Adipocyte (in vitro differentiated cells): Measurements from ENCODE around the gene MUL1.
A peak's percentile ranks its signal among the peaks of the same experiment; 100 is the strongest.

Source experiments
- DNase-seq: peaks from one replicate; pipeline ENCODE4 v3.0.0-alpha.2; 2015; ENCODE audit warnings: low read depth
- H3K27me3 ChIP-seq: replicated peaks from 2 replicates; pipeline ENCODE4 v1.7.0; 2013; ENCODE audit warnings: mild to moderate bottlenecking, low read length, moderate library complexity; ENCODE audit not compliant: control insufficient read depth, insufficient read depth
- H3K36me3 ChIP-seq: 2 replicates; pipeline ENCODE4 v1.7.0; 2013; ENCODE audit warnings: low read length, mild to moderate bottlenecking, moderate library complexity; ENCODE audit not compliant: control insufficient read depth, insufficient read depth, severe bottlenecking
- H3K4me1 ChIP-seq: 2 replicates; pipeline ENCODE4 v1.7.0; 2013; ENCODE audit warnings: mild to moderate bottlenecking, low read length, moderate library complexity; ENCODE audit not compliant: control insufficient read depth, insufficient read depth
- H3K4me3 ChIP-seq: 2 replicates; pipeline ENCODE4 v1.7.0; 2013; ENCODE audit warnings: mild to moderate bottlenecking, low read length, moderate library complexity
- H3K9ac ChIP-seq: 2 replicates; pipeline ENCODE4 v1.7.0; 2013; ENCODE audit warnings: mild to moderate bottlenecking, low read length, moderate library complexity
- H3K9me3 ChIP-seq: 2 replicates; pipeline ENCODE4 v1.7.0; 2013; ENCODE audit warnings: mild to moderate bottlenecking, low read length, moderate library complexity; ENCODE audit not compliant: control insufficient read depth

Gene MUL1

DNA sequence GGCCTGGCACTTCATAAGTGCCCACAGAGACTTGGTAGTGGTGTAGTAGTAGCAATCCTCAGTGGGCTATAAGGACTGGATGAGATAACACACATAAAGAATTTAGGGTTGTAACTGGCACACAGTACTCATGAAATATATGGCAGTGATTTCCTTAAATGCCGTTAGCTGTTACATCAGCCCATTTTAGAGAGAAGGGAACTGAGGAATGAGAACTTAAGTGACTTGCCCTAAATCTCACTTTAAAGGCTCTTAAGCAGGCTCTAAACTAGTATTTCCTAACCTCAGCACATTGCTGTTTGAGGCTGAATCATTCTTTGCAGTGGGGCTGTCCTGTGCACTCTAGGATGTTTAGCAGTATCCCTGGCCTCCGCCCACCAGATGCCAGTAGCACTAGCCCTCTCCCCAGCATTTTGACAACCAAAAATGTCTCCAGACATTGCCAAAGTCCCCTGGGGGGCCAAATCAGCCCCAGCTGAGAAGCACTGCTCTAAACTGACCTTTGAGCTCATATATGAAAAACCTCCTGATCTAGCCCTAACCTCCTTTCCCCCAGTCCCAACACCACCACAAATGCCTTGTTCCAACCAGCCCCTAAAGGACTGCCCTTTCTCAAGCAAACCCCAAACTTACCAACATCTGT lies 33.5 kb downstream of the MUL1 start:
- Histone ChIP-seq H3K9ac (no peak overlapping the region), H3K4me3 (no peak overlapping the region), H3K4me1 (peaks cover 13% of the 10 kb centered on the region), H3K27me3 (peaks cover 11% of the 10 kb centered on the region), H3K9me3 (no peaks in the 10 kb centered on the region), H3K36me3 (no peaks in the 10 kb centered on the region)
- DNase-seq: no peak

DNA sequence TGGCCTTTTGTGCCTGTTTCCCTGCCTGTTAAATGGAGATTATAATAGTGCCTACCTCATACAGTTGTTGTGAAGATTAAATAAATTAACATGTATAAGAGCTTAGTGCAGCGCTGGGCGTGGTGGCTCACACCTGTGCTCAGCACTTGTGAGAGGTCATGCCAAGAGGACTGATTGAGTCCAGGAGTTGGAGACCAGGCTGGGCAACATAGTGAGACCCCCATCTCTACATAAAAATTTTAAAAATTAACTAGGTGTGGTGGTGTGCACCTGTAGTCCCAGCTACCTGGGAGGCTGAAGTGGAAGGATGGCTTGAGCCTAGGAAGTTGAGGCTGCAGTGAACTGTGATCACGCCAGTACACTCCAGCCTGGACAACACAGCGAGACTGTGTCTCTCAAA lies 34.1 kb downstream of the MUL1 start:
- Histone ChIP-seq H3K4me3 (no peak overlapping the region), H3K9ac (no peak overlapping the region), H3K36me3 (no peaks in the 10 kb centered on the region), H3K27me3 (peaks cover 11% of the 10 kb centered on the region), H3K9me3 (no peaks in the 10 kb centered on the region), H3K4me1 (peaks cover 13% of the 10 kb centered on the region)
- DNase-seq: no peak

DNA sequence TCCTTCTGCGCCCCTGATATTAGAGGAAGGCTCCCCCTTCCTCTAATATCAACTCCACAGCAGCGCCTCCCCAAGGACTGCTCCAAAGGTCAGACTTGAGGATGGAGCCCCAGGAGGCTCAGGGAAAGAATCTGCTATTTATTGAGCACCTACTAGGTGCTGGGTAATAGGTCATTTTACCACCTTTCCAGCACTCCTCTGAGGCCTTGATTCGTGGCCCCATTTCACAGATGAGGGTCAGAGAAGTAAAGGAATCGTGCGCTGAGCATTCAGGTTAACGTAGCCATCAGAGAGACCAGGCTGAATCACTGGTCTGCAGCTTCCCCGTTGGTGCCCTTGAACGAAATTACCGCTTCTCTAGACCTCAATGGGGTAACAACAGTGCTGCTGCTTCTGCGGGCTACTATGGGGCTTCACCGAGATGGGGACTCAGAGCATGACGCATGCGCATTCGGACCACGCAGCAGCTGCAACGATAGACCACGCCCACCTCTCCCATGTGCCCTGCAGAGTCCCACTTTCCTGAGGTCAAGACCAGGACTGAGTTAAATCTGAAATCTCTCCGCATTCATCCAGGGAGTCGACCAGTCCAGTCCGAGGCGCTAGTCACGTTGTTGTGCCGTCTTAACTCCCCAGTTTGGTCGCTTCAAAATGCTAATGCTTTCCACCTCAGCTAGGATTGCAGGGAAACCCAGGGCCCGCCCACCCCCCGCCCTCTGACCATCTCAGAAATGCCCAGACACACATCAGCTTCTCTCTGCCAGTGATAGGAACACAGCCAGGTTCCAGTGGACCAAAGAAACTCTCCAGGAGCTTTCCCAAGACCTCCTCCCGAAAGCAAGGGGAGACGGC lies 34.9 kb downstream of the MUL1 start:
- Histone ChIP-seq H3K9ac (no peak overlapping the region), H3K4me1 (peaks cover 13% of the 10 kb centered on the region), H3K36me3 (no peaks in the 10 kb centered on the region), H3K27me3 (peaks cover 11% of the 10 kb centered on the region), H3K9me3 (no peaks in the 10 kb centered on the region), H3K4me3 (no peak overlapping the region)
- DNase-seq: peak; percentile 57

DNA sequence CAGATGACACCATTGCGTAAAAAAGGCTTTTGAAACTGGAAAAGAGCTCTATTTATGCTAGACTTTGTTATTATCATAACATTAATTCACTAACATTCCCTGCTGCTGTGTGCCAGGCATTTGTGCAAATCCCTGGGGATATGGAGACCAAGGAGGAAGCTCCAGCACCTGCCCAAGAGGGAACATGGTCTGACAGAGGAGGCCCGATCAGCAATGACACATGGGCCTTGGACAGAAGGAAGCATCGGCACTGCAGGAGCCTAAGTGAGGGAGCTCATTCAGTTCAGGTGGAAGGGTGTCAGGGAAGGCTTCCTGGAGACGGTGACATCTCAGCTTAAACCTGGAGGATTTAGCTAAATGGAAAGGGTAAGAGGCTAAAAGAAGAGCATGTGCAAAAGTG lies 35.8 kb downstream of the MUL1 start:
- DNase-seq: no peak
- no peak overlapping the region for H3K9ac ChIP-seq
- peaks cover 13% of the 10 kb centered on the region for H3K4me1 ChIP-seq
- H3K9me3 ChIP-seq: no peaks in the 10 kb centered on the region
- no peak overlapping the region for H3K4me3 ChIP-seq
- no peaks in the 10 kb centered on the region for H3K36me3 ChIP-seq
- peaks cover 13% of the 10 kb centered on the region for H3K27me3 ChIP-seq

DNA sequence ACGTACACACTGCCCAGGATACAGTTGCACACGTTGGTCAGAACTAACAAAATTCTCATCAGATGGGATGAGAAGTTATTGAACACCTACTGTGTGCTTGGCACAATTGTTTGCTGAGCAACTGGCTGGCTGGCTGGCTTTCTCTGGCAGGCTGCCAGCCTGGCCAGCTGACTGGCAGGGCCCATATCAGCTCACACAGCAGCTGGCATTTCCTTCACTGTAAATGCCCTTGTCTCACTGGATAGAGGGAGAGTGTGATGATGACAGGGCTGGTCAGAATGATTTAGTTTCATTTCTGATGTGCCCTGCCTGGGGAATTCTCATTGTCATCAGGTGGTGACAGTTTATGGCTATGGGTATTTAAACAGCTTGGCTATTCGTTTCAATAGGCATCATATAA lies 37.8 kb downstream of the MUL1 start:
- H3K27me3 ChIP-seq: peaks cover 11% of the 10 kb centered on the region
- DNase-seq: no peak

DNA sequence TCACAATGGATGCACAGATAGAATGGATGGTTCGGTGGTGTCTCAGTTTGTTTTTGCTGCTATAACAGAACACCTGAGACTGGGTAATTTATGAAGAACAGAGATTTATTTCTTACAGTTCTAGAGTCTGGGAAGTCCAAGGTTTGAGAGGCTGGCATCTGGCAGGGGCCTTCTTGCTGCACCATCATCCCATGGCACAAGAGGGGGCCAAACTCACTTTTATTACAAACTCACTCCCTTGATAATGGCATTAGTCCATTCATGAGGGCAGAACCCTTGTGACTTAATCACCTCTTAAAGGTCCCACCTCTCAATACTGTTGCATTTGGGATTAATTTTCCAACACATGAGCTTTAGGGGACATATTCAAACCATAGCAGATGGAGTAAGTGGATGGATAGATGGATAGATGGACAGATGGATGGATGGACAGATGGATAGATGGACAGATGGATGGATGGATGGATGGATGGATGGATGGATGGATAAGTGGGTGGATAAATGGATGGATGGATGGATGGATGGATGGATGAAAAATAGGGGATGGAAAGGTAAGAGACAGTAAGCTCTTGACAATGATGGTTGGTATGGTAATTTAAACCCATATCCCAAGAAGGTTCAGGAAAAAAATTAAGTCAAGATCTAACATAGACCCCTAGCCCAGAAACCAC lies 38.4 kb downstream of the MUL1 start:
- H3K4me1 ChIP-seq: peaks cover 14% of the 10 kb centered on the region
- no peak overlapping the region for H3K4me3 ChIP-seq
- DNase-seq: no peak
- H3K36me3 ChIP-seq: no peaks in the 10 kb centered on the region
- no peaks in the 10 kb centered on the region for H3K9me3 ChIP-seq
- H3K9ac ChIP-seq: no peak overlapping the region
- peaks cover 11% of the 10 kb centered on the region for H3K27me3 ChIP-seq

More for the DNA sequence above, 37.8 kb downstream of the MUL1 start:
- H3K9ac ChIP-seq: no peak overlapping the region
- H3K9me3 ChIP-seq: no peaks in the 10 kb centered on the region
- H3K4me1 ChIP-seq: peaks cover 13% of the 10 kb centered on the region
- no peak overlapping the region for H3K4me3 ChIP-seq
- H3K36me3 ChIP-seq: no peaks in the 10 kb centered on the region

DNA sequence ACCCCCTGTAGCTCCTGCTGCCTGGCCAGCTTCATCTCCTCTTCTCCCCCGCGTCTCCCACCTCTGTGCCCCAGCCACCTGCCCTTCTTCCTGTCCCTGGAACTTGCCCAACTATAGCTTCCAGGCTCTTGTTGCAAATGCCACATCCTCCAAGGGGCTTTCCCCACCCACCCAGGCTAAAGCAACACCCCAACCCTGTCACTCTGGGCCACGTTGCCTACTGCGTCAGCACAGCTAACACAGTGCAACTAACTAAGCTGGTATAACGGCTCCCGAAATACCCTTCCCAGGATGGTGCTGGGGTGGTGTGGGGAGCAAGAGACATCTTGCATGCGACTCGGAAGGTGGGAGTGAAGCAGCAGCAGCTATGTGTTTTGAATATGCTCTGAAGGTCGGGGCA lies 41.7 kb downstream of the MUL1 start:
- DNase-seq: no peak
- Histone ChIP-seq H3K9ac (no peak overlapping the region), H3K4me1 (peaks cover 9% of the 10 kb centered on the region), H3K27me3 (peaks cover 16% of the 10 kb centered on the region), H3K9me3 (peaks cover 4% of the 10 kb centered on the region), H3K4me3 (no peak overlapping the region), H3K36me3 (no peaks in the 10 kb centered on the region)

DNA sequence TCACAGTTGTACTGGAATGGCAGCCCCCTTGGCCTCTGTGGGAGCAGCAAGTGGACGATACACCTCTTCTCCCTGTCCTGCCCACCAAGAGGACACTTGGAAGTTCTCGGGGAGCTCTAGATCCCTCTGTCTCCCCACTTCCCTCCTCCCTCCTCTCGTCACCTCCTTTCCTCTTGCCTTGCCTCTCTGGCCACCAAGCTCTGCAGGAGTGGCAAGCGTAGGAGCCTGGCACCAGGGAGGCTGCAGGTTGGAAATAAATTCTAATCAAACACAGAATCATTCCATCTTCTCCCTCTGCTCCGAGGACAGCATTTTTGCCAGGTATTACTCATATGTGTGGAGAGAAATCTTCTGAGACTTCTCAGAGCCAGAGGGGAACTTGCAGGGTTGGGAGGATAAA lies 42.8 kb downstream of the MUL1 start:
- no peak for DNase-seq
- no peaks in the 10 kb centered on the region for H3K36me3 ChIP-seq
- no peak overlapping the region for H3K9ac ChIP-seq
- peaks cover 4% of the 10 kb centered on the region for H3K9me3 ChIP-seq
- H3K4me1 ChIP-seq: peaks cover 9% of the 10 kb centered on the region
- peaks cover 17% of the 10 kb centered on the region for H3K27me3 ChIP-seq
- no peak overlapping the region for H3K4me3 ChIP-seq

DNA sequence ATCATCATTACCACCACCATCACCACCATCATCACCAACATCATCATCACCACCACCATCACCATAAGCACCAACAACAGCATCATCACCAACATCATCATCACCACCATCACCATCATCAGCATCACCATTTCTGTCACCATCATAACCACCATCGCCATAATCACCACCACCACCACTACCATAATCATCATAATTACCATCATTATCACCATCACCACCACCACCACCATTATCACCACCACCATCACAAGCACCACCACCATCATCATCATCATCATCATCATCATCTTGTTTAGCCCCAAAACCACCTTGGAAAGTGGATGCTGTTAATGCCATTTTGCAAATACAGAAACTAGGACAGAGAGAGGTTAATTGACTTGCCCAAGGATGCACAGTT lies 44.4 kb downstream of the MUL1 start:
- no peak for DNase-seq
- Histone ChIP-seq H3K4me3 (no peak overlapping the region), H3K4me1 (peaks cover 9% of the 10 kb centered on the region), H3K36me3 (no peaks in the 10 kb centered on the region), H3K27me3 (peaks cover 17% of the 10 kb centered on the region), H3K9me3 (peaks cover 4% of the 10 kb centered on the region), H3K9ac (no peak overlapping the region)

DNA sequence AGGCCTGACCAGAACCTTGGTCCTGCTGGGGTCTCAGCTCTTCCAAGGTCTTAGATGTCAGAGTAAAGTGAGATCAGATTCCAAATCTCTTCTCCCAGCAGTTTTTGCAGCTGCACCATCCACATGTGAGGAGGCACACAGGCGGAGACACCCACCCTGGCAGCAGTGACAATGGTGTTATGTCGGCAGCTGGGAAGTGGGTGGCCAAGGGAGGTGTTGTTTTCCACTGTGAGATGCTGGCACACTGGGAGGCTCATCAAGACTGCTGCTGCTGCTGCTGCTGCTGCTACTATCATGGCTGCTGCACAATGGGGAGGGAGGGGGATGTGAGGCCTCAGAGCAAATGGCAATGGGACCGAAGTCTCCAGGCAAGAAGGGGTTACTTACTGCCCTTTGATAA lies 45.6 kb downstream of the MUL1 start:
- no peak overlapping the region for H3K9ac ChIP-seq
- no peak for DNase-seq
- H3K27me3 ChIP-seq: peaks cover 17% of the 10 kb centered on the region
- no peaks in the 10 kb centered on the region for H3K36me3 ChIP-seq
- peaks cover 9% of the 10 kb centered on the region for H3K4me1 ChIP-seq
- no peak overlapping the region for H3K4me3 ChIP-seq
- H3K9me3 ChIP-seq: peaks cover 4% of the 10 kb centered on the region

DNA sequence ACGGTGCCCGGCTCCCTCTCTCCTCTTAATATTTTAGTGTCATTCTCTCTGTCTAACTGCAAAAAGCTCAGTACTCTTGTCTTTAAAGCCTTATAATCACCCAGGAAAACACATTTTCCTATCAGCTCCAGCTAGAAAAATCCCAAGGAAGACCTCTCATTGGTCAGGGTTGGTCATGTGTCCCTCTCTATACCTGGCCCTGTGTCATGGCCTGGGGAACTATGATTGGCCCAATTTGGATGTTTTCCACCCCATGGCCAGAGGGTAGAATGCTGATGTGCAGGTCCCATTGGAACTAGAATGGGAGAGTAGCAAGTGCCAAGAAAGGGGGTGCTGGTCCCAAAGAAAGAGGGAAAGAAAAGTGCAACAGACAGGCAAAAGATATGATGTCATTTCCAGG lies 49.2 kb downstream of the MUL1 start:
- H3K4me1 ChIP-seq: no peaks in the 10 kb centered on the region
- DNase-seq: no peak
- H3K27me3 ChIP-seq: peaks cover 12% of the 10 kb centered on the region
- no peaks in the 10 kb centered on the region for H3K36me3 ChIP-seq
- H3K9me3 ChIP-seq: peaks cover 4% of the 10 kb centered on the region
- no peak overlapping the region for H3K9ac ChIP-seq
- H3K4me3 ChIP-seq: no peak overlapping the region
